ENCODE measurements around the gene PKD1L1.

DNA sequence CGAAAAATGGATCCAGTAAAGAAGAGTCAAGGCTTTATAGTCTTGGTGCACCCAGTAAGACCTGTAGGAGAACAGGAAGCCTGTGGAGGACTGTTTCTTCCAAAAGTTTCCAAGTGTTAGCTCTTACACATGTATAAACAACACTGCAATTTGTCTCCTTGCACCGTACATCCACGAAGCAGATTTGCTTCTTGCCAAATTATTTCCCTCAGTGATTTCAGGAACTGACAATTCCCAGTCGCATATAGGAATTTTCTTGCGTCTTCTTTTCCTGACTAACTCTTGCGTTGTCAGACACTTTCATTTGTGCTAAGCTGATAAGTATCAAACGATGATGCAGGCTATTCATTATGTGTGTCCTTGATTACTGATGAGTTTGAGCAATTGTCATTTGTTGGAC lies 182.1 kb downstream of the PKD1L1 start:
- TF ChIP-seq, protein P1, sequence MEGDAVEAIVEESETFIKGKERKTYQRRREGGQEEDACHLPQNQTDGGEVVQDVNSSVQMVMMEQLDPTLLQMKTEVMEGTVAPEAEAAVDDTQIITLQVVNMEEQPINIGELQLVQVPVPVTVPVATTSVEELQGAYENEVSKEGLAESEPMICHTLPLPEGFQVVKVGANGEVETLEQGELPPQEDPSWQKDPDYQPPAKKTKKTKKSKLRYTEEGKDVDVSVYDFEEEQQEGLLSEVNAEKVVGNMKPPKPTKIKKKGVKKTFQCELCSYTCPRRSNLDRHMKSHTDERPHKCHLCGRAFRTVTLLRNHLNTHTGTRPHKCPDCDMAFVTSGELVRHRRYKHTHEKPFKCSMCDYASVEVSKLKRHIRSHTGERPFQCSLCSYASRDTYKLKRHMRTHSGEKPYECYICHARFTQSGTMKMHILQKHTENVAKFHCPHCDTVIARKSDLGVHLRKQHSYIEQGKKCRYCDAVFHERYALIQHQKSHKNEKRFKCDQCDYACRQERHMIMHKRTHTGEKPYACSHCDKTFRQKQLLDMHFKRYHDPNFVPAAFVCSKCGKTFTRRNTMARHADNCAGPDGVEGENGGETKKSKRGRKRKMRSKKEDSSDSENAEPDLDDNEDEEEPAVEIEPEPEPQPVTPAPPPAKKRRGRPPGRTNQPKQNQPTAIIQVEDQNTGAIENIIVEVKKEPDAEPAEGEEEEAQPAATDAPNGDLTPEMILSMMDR (IDR thresholded peaks at IDR 0.05): no peak
- TF ChIP-seq POLR2A (IDR thresholded peaks at IDR 0.05): no peak
